Bronchial epithelial cell (primary cell): ENCODE results near the gene CALML5. TPM values are rescaled to one million over a fixed set of nuclear protein-coding genes. Genes with fewer than 3 reads are reported as not detected.

Experiments used
- DNase-seq: peaks from one replicate; pipeline ENCODE4 v3.0.0-alpha.2; 2010; ENCODE audit warnings: low read depth
- FAIRE-seq: peaks from 2 replicates; lab custom pipeline; 2011; peaks lifted over from hg19 to GRCh38; lab: Jason Lieb, UNC
- H3K27me3 ChIP-seq: 2 replicates; pipeline ENCODE4 v1.5.1; 2011; ENCODE audit warnings: low read length; ENCODE audit not compliant: control insufficient read depth, insufficient read depth
- H3K36me3 ChIP-seq: 2 replicates; pipeline ENCODE4 v1.5.1; 2011; ENCODE audit warnings: low read length; ENCODE audit not compliant: control insufficient read depth, insufficient read depth
- H3K4me3 ChIP-seq: 2 replicates; pipeline ENCODE4 v1.5.1; 2011; ENCODE audit warnings: mild to moderate bottlenecking, low read depth, low read length, control low read depth
- total RNA-seq: library from RNA; depleted of rRNA; stranded (reverse); fragments of >200 nt; gene quantifications from 2 replicates; pipeline ENCODE4 v1.2.1, GENCODE V29; 2014
- TF ChIP-seq, protein P1 (sequence below): IDR thresholded peaks from 2 replicates; pipeline ENCODE4 v1.5.1; 2011; ENCODE audit warnings: mild to moderate bottlenecking, moderate library complexity, low read length, control low read depth, inconsistent platforms; ENCODE audit not compliant: insufficient read depth, severe bottlenecking

CALML5 gene
- total RNA-seq, 1 donor from 2014 or later = 0.79 TPM

DNA sequence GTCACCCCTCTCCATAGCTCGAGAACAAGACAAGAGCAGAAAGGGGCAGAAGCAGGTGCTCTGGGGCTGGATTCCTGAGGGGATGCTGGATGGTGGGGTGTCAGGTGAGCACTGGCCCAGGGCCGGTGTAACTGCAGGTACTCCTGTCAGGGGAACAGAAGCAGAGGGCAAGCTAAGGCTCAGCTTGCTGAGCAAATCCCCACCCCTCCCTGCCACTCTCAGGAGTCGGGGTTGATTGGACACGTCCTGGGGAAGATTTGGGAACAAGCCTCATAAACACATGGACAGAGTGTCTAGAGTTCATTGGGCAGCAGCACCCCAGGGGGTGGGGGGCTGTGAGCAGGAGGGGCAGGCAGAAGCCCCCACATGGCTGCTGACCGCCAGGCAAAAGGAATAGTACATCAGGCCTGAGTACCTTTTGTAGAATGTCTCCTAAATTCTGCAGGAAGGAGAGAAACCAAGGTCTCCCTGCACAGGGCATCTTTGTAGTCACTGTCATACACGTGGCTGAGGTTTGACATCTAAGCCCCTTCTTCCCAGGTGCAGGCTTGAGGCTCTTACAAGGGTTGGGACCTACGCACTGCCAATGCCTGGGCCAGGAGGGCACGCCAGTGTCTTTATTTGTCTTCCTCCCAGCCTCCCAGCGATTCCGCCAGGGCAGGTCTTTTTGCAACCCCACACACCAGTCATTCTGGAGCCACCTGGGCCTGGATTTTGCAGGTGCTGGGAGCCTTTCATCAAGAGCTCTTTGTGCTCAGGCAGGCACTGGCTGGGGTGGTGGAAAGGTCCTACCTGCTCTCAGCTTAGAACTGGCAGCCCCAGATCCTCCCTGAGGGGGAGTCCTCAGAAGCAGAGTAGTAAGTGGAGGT lies 28.2 kb upstream of the CALML5 start:
- H3K36me3 ChIP-seq = no peaks in the 10 kb centered on the region
- no peak for DNase-seq
- no peaks in the 10 kb centered on the region for H3K27me3 ChIP-seq
- H3K4me3 ChIP-seq = no peak overlapping the region
- FAIRE-seq = no peak
- TF ChIP-seq, protein P1, sequence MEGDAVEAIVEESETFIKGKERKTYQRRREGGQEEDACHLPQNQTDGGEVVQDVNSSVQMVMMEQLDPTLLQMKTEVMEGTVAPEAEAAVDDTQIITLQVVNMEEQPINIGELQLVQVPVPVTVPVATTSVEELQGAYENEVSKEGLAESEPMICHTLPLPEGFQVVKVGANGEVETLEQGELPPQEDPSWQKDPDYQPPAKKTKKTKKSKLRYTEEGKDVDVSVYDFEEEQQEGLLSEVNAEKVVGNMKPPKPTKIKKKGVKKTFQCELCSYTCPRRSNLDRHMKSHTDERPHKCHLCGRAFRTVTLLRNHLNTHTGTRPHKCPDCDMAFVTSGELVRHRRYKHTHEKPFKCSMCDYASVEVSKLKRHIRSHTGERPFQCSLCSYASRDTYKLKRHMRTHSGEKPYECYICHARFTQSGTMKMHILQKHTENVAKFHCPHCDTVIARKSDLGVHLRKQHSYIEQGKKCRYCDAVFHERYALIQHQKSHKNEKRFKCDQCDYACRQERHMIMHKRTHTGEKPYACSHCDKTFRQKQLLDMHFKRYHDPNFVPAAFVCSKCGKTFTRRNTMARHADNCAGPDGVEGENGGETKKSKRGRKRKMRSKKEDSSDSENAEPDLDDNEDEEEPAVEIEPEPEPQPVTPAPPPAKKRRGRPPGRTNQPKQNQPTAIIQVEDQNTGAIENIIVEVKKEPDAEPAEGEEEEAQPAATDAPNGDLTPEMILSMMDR = no peak

DNA sequence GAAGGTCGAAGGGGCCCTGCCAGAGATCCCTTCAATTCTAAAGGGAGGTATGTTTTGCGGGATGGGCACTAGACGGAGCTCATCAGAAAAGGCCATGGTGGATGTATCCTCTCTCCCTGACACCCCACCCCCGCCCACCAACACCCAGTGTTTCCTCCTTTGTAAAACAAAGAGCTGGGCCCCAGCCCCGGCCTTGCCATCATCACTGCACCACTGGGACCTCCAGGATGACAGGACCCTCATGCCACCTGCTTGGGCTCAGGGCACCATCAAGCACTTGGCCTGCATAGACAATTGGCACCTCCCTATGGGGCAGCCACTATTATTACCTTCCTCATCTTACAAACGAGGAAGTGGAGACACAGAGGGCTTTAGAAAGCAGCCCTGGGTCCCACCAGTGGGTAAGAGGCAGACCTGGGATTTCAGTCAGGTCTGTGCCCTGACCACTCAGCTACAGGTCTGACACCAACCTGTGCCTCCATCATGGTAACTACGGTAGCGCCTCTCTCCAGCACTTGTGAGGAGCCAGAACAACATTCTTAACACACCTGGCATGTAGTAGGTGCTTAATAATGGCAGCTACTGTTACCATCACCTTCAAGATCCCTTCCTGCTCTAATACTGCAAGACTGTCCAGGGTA lies 27.4 kb upstream of the CALML5 start:
- TF ChIP-seq, protein P1 = no peak
- DNase-seq (no peak), FAIRE-seq (no peak)
- H3K27me3 ChIP-seq = no peaks in the 10 kb centered on the region
- H3K36me3 ChIP-seq = no peaks in the 10 kb centered on the region
- no peak overlapping the region for H3K4me3 ChIP-seq

DNA sequence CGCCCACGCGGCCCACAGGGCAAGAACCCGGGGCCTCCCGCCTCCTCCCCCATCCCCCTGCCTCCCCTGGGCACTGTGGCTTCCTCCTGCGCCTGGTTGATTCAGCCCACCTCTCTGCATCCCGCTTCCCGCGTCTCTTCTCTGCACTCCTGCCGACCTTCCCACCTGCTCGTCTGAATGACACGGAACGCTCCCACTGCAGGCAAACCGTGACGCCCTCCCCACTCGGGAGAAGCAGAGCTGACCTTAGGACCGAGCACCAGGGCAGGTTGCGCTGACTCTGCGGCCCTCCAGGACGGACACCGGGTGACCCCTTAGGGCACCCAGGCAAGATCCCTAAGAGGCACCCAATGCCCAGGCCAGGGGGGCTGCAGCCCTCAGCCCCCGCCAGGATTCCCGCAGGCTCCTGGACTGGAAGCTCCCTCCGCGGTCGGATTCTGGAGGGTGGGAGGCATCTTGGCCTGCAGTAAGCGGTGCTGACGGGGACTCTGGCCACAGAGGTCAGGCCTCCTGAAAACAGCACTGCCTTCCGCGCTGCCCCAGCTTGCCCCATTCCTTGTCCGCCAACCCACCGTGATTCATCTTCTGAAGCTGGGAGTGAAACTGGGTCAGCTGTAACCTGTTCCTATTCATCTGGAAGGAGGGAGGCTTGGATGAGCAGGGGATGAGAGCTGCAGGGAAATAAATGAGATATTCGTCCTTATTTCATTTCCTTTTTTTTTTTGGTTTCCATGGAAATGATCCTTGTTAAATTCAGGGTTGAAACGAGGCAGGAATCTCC lies 26.4 kb upstream of the CALML5 start:
- H3K4me3 ChIP-seq = no peak overlapping the region
- peak; percentile 76 for FAIRE-seq

DNA sequence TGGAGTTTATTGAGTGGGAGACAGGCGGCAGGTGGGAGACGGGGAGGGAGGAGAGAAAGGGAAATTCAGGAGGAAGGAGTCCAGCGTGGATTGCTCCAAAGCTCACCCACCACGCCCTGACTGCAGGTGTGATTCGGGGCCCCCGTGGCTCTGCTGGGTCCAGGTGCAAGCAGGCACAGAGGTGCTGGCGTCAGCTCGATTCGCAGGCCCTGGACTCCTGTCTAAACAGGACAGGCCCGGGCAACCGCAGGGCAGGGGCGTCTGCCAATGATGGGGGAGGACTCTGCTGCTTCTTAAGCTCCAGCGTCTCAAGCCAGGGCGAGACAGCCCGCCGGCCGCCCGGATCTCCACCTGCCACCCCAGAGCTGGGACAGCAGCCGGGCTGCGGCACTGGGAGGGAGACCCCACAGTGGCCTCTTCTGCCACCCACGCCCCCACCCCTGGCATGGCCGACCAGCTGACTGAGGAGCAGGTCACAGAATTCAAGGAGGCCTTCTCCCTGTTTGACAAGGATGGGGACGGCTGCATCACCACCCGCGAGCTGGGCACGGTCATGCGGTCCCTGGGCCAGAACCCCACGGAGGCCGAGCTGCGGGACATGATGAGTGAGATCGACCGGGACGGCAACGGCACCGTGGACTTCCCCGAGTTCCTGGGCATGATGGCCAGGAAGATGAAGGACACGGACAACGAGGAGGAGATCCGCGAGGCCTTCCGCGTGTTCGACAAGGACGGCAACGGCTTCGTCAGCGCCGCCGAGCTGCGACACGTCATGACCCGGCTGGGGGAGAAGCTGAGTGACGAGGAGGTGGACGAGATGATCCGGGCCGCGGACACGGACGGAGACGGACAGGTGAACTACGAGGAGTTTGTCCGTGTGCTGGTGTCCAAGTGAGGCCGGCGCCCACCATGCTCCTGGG lies 25.5 kb upstream of the CALML5 start, which contains the start of gene CALML3:
CALML3 (plus strand) TSS at position 321 of the 920 bp plus-strand sequence; CDS start at position 446, 125 bp downstream.
- H3K36me3 ChIP-seq = no peaks in the 10 kb centered on the region
- peak; percentile 63 for DNase-seq
- TF ChIP-seq, protein P1 = no peak
- no peak within 1 kb of the TSS for H3K4me3 ChIP-seq
- FAIRE-seq = no peak
- H3K27me3 ChIP-seq = no peaks in the 10 kb centered on the region

More for the DNA sequence above, 26.4 kb upstream of the CALML5 start:
- peak; percentile 73 for DNase-seq
- H3K36me3 ChIP-seq = no peaks in the 10 kb centered on the region
- no peaks in the 10 kb centered on the region for H3K27me3 ChIP-seq
- TF ChIP-seq, protein P1 = no peak
